Measurements from ENCODE around the gene UQCR10. TPM values are rescaled to one million over a fixed set of nuclear protein-coding genes. Genes with fewer than 3 reads are reported as not detected.
A peak's percentile ranks its signal among the peaks of the same experiment; 100 is the strongest.

UQCR10 gene
- total RNA-seq, 2 donors from 2014 or later, result 72.2 to 107 TPM

- no peak for ATAC-seq
- DNase-seq (ENCODE audit: low spot score in 2 of 2), result no peak
- Mint-ChIP-seq H3K36me3 (no peaks in the 10 kb centered on the region), H3K9me3 (no peaks in the 10 kb centered on the region), H3K27ac (peak overlapping the region in 1 of 2 donors; percentile 28)
Observed at GRCh38 chr22:29733362-29734201, 33.6 kb upstream of the UQCR10 start.

DNA sequence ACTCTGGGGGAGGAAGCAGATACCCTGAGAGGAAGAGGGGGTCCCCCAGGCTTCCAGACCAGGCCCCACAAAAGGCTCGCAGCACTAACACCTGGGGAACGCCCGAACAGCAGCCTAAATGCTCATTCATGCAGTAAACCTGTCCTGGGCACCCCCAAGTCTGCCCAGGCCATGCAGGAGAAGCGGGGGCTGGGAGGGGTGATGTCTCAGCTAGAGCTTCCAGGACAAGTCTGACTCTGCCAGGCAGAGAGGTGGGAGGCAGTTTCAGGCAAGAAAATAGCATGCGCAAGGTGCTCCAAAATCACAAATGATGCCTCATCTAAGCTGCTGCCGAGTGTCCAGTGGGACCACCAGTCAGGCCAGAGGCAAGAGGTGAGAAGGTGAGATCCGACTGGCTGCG, 32.8 kb upstream of the UQCR10 start:
- peak overlapping the region in 1 of 2 donors; percentile 28 for H3K27ac Mint-ChIP-seq
- no peaks in the 10 kb centered on the region for H3K9me3 Mint-ChIP-seq
- H3K36me3 Mint-ChIP-seq, result no peaks in the 10 kb centered on the region
- DNase-seq (ENCODE audit: low spot score in 2 of 2) (no peak), ATAC-seq (no peak)

GRCh38 chr22:29734838-29735237, 32.3 kb upstream of the UQCR10 start:
- no peaks in the 10 kb centered on the region for H3K9me3 Mint-ChIP-seq
- DNase-seq (ENCODE audit: low spot score in 2 of 2) (no peak), ATAC-seq (no peak)
- peak overlapping the region in 1 of 2 donors; percentile 28 for H3K27ac Mint-ChIP-seq
- H3K36me3 Mint-ChIP-seq, result no peaks in the 10 kb centered on the region

GRCh38 chr22:29735416-29735815, 31.8 kb upstream of the UQCR10 start:
- H3K36me3 Mint-ChIP-seq, result no peaks in the 10 kb centered on the region
- DNase-seq (ENCODE audit: low spot score in 2 of 2) (no peak), ATAC-seq (no peak)
- no peaks in the 10 kb centered on the region for H3K9me3 Mint-ChIP-seq
- H3K27ac Mint-ChIP-seq, result no peak overlapping the region

DNA sequence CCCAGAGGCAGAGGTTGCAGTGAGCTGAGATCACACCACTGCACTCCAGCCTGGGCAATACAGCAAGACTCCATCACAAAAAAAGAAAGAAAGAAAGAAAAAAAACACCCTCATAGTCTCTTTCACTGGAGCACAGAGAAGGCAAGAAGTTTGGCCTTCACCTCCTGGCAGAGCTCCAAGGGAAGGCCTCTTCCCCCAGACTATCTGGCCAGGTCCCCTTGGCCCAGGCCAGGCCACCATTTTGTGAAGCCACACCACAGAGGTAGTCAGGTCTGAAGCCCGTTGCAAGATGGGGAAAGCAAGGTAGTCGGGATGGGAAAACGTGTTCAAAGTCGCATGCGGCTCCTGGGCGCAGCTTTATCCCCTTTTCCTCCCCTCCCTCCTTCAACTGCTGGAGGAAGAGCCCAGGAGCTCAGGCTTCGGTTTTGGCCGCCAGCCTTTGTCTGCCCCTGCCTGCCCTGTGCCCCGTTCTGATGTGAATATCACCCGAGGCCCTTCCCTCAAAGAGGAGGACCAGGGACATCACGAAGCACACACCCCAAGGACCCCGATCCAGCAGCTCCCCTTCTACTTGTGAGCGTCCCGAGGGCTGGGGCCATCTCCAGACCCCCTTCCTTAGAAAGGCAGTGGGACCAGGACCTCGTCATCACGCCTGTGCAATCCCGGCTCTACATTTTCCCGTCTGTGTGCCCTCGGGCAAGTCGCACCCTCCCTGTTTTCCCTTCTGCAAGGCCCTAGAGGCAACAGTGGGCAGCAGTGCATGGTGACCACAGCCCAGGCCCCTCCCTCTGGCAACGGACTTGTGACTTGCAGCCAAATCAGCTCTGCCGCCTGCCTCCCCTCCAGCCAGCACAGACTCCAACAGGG, 29.7 kb upstream of the UQCR10 start:
- Mint-ChIP-seq H3K27ac (peak overlapping the region in 1 of 2 donors; percentile 67), H3K36me3 (no peaks in the 10 kb centered on the region), H3K9me3 (no peaks in the 10 kb centered on the region)
- DNase-seq (ENCODE audit: low spot score in 2 of 2) (no peak), ATAC-seq (no peak)

DNA sequence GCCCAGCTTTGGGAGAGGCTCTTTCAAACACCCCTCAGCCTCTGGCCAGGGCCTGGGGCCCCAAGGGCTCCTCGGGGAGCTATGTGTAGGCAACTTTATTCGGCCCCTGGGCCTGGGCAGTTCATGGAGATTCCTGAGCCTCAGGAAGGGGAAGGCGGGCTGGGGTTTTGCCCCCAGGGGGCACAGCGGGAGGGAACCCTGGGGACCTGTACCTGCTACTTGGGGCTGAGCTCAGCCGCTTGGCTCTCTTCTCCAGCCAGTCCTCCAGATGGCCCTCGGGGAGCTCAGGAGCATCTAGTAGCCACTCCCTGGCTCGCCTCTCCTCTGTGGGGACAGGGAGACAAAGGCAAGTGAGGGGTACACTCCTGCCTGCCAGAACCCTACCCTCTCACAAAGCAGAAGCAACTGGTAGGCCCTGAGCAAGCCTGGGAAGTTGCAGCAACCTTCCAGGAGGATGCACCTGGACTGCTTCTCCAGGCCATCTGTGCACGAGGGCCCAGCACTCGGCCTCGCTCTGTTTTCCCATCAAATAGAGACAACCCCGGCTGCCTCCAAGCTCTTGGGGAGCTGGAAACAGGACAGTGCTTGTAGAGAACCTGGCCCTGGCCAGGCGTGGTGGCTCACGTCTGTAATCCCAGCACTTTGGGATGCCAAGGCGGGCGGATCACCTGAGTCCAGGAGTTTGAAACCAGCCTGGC, 28.9 kb upstream of the UQCR10 start:
- peak overlapping the region in 1 of 2 donors; percentile 67 for H3K27ac Mint-ChIP-seq
- ATAC-seq (no peak), DNase-seq (ENCODE audit: low spot score in 2 of 2) (no peak)

DNA sequence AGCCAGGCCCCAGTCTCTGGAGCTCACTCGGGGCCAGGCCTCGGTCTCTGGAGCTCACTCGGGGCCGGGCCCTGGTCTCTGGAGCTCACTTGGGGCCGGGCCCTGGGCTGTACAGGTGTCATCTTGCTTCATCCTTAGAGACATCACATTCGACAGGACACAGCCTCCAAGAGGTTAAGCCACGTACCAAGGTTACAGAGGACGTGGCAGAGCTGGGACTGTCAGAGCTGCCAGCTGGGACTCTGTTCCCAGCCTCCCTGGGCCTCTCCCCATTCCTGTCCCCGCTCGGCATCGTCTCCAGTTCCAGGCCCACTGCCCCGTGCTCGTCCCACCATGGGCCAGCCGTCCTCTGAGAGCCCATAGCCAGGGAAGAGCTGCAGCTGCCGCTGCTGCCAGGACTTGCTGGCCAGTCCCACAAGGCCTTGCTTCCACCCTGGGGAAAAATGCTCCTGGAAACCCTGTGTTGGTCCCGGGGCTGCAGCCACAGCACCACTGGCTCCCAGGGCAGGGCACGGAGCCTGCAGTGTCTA, 27.8 kb upstream of the UQCR10 start:
- Mint-ChIP-seq H3K36me3 (no peaks in the 10 kb centered on the region), H3K9me3 (no peaks in the 10 kb centered on the region)
- no peak for ATAC-seq

More for the DNA sequence above, 28.9 kb upstream of the UQCR10 start:
- Mint-ChIP-seq H3K9me3 (no peaks in the 10 kb centered on the region), H3K36me3 (no peaks in the 10 kb centered on the region)

GRCh38 chr22:29740216-29740615, 27.0 kb upstream of the UQCR10 start:
- H3K36me3 Mint-ChIP-seq, result no peaks in the 10 kb centered on the region
- no peaks in the 10 kb centered on the region for H3K9me3 Mint-ChIP-seq
- H3K27ac Mint-ChIP-seq, result no peak overlapping the region
- ATAC-seq, result no peak
- DNase-seq (ENCODE audit: low spot score in 2 of 2), result no peak

More for the DNA sequence above, 27.8 kb upstream of the UQCR10 start:
- DNase-seq (ENCODE audit: low spot score in 2 of 2), result no peak
- no peak overlapping the region for H3K27ac Mint-ChIP-seq

- H3K9me3 Mint-ChIP-seq, result no peaks in the 10 kb centered on the region
- DNase-seq (ENCODE audit: low spot score in 2 of 2) (no peak), ATAC-seq (no peak)
- H3K36me3 Mint-ChIP-seq, result peaks cover 0 to 4% of the 10 kb centered on the region in 2 donors
- no peak overlapping the region for H3K27ac Mint-ChIP-seq
Observed at GRCh38 chr22:29741926-29742325, 25.2 kb upstream of the UQCR10 start.

DNA sequence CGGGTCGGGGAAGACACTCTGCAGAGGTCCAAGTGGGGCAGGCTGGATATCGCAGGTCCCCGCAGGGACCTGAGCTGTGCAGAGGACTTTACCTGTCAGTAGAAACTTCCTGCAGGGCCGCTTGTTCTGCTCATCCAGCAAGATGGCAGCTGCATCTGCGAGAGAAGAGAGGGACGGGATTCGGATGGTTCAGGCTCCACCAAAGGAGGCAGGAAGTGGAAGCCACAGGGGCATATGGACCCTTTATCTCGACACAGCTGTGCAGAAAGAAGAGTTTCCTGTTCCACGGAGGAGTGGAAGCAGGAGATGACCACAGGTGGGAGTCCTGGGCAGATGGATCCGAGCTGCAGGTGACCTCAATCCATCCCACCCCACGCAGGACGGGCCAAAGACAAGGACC, 24.8 kb upstream of the UQCR10 start:
- H3K9me3 Mint-ChIP-seq, result no peaks in the 10 kb centered on the region
- ATAC-seq, result no peak
- H3K27ac Mint-ChIP-seq, result no peak overlapping the region
- no peak for DNase-seq (ENCODE audit: low spot score in 2 of 2)
- peaks cover 0 to 4% of the 10 kb centered on the region in 2 donors for H3K36me3 Mint-ChIP-seq

- no peaks in the 10 kb centered on the region for H3K9me3 Mint-ChIP-seq
Observed at GRCh38 chr22:29744902-29745301, 22.3 kb upstream of the UQCR10 start.

GRCh38 chr22:29747832-29748231, 19.3 kb upstream of the UQCR10 start:
- ATAC-seq (no peak), DNase-seq (ENCODE audit: low spot score in 2 of 2) (no peak)
- Mint-ChIP-seq H3K27ac (no peak overlapping the region), H3K9me3 (no peaks in the 10 kb centered on the region), H3K36me3 (peaks cover 9 to 12% of the 10 kb centered on the region in 2 donors)

More at GRCh38 chr22:29744902-29745301, 22.3 kb upstream of the UQCR10 start:
- peaks cover under 1 to 4% of the 10 kb centered on the region in 2 donors for H3K36me3 Mint-ChIP-seq
- H3K27ac Mint-ChIP-seq, result no peak overlapping the region
- ATAC-seq (no peak), DNase-seq (ENCODE audit: low spot score in 2 of 2) (no peak)

DNA sequence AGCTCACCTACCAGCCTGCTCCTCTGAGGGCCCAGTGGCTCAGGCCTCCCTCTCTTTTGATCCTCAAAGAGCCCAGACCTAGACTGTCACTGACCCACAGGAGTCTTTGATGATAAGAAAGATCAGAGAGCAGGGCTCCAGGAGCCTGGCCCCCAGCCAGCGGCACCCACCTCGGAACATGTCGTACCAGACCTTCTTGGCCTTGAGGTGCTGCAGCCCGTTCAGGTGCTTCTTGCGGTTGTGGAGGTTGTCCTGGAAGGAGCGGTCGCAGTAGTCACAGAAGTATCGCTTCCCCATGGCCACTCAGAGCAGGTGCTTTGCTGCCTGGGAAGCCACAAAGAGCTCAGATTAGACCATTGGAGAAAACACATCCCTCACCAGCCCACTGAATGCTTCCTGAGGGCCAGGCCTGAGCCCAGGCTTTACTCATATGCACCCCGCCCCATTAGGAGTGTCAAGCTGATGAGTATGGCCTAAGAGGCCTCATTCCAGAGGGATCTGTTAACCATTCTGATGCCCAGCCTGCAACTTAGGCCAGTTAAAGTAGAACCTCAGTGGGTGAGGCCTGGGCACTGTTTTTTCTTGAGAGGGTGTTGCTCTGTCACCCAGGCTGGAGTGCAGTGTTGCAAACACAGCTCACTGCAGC, 18.8 kb upstream of the UQCR10 start:
- ATAC-seq, result no peak
- no peak overlapping the region for H3K27ac Mint-ChIP-seq
- peaks cover 9 to 12% of the 10 kb centered on the region in 2 donors for H3K36me3 Mint-ChIP-seq
- H3K9me3 Mint-ChIP-seq, result no peaks in the 10 kb centered on the region
- DNase-seq (ENCODE audit: low spot score in 2 of 2), result no peak

DNA sequence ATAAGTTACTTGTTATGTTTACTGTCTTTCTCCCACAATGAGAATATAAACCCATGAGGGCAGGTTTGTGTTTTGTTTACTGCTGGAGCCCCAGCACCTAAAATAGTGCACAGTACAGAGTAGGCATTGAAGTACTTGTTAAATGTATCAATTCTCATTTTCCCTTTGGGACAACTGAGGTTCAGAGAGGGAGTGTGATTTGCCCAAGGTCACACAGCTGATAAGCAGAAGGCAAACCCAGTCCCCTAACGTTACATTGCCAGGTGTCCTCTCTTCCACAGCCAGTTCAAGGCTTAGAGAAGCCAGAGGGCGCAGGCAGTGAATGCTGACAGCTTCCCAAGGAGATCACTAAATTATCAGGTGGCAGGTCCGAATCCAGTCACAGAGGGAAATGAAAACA, 17.1 kb upstream of the UQCR10 start:
- peak overlapping the region; percentile 31 to 93 for H3K27ac Mint-ChIP-seq
- DNase-seq (ENCODE audit: low spot score in 2 of 2) (no peak), ATAC-seq (no peak)
- H3K9me3 Mint-ChIP-seq, result no peaks in the 10 kb centered on the region
- H3K36me3 Mint-ChIP-seq, result peaks cover 9 to 12% of the 10 kb centered on the region in 2 donors

GRCh38 chr22:29750559-29751538, 16.3 kb upstream of the UQCR10 start:
- DNase-seq (ENCODE audit: low spot score in 2 of 2) (no peak), ATAC-seq (peak in 1 of 2 donors; percentile 91)
- H3K36me3 Mint-ChIP-seq, result peaks cover 8 to 9% of the 10 kb centered on the region in 2 donors
- no peaks in the 10 kb centered on the region for H3K9me3 Mint-ChIP-seq
- H3K27ac Mint-ChIP-seq, result peak overlapping the region; percentile 31 to 93
